HG03378 (cell line): ENCODE measurements around the gene SLC11A2.

Experiments used
- ATAC-seq: cut with Tn5 transposase; IDR thresholded peaks from one replicate; pipeline ENCODE4 v1.9.1; 2021; ENCODE audit warnings: mild to moderate bottlenecking, moderate library complexity; ENCODE audit not compliant: unreplicated experiment

SLC11A2 gene

GRCh38 chr12:51025836-51026638 lies at the start of gene SLC11A2:
Gene SLC11A2, minus strand, starts transcription at chr12:51026384. Its CDS starts 15,656 bp downstream, at chr12:51010728.
- ATAC-seq: peak; percentile 74

GRCh38 chr12:51075390-51075789 lies 49.2 kb upstream of the SLC11A2 start:
- ATAC-seq: no peak

- no peak for ATAC-seq
These were observed 45.5 kb upstream of the SLC11A2 start for GRCh38 chr12:51071663-51072062.

GRCh38 chr12:51070004-51070403 lies 43.8 kb upstream of the SLC11A2 start:
- no peak for ATAC-seq

GRCh38 chr12:51067771-51068170 lies 41.6 kb upstream of the SLC11A2 start:
- ATAC-seq: no peak

GRCh38 chr12:51067229-51067628 lies 41.0 kb upstream of the SLC11A2 start:
- no peak for ATAC-seq

- ATAC-seq: no peak
These were observed 39.3 kb upstream of the SLC11A2 start for GRCh38 chr12:51065530-51065929.

- no peak for ATAC-seq
These were observed 36.6 kb upstream of the SLC11A2 start for GRCh38 chr12:51062631-51063397.

- ATAC-seq: no peak
These were observed 32.9 kb upstream of the SLC11A2 start for GRCh38 chr12:51059086-51059485.

- no peak for ATAC-seq
These were observed 30.1 kb upstream of the SLC11A2 start for GRCh38 chr12:51056242-51056641.

- no peak for ATAC-seq
These were observed 28.9 kb upstream of the SLC11A2 start for GRCh38 chr12:51055060-51055459.

- no peak for ATAC-seq
These were observed 25.6 kb upstream of the SLC11A2 start for GRCh38 chr12:51051787-51052186.

GRCh38 chr12:51049525-51049924 lies 23.3 kb upstream of the SLC11A2 start:
- no peak for ATAC-seq

GRCh38 chr12:51048661-51049251 lies 22.6 kb upstream of the SLC11A2 start:
- no peak for ATAC-seq

- ATAC-seq: peak; percentile 95
These were observed 21.7 kb upstream of the SLC11A2 start, which contains the start of gene LETMD1 for GRCh38 chr12:51047655-51048540. Gene LETMD1, plus strand, starts transcription at chr12:51048327. Its CDS starts 30 bp downstream, at chr12:51048357.

- ATAC-seq: no peak
These were observed 10.1 kb upstream of the SLC11A2 start for GRCh38 chr12:51036279-51036678.

GRCh38 chr12:51033457-51034089 lies 7.4 kb upstream of the SLC11A2 start:
- no peak for ATAC-seq

- ATAC-seq: no peak
These were observed 6.9 kb upstream of the SLC11A2 start for GRCh38 chr12:51033048-51033447.

GRCh38 chr12:51028813-51029150 lies 2.6 kb upstream of the SLC11A2 start:
- ATAC-seq: no peak

- no peak for ATAC-seq
These were observed 2.1 kb upstream of the SLC11A2 start for GRCh38 chr12:51028126-51028812.
